ENCODE measurements around the gene ZRANB1. TPM values are rescaled to one million over a fixed set of nuclear protein-coding genes. Genes with fewer than 3 reads are reported as not detected.

ZRANB1 gene
- total and polyA plus RNA-seq, 2 of the 13 experiments (the other 11 are each of a cell fraction or from before 2014, with no cell fraction given), result 10.3 to 19.6 TPM

DNA sequence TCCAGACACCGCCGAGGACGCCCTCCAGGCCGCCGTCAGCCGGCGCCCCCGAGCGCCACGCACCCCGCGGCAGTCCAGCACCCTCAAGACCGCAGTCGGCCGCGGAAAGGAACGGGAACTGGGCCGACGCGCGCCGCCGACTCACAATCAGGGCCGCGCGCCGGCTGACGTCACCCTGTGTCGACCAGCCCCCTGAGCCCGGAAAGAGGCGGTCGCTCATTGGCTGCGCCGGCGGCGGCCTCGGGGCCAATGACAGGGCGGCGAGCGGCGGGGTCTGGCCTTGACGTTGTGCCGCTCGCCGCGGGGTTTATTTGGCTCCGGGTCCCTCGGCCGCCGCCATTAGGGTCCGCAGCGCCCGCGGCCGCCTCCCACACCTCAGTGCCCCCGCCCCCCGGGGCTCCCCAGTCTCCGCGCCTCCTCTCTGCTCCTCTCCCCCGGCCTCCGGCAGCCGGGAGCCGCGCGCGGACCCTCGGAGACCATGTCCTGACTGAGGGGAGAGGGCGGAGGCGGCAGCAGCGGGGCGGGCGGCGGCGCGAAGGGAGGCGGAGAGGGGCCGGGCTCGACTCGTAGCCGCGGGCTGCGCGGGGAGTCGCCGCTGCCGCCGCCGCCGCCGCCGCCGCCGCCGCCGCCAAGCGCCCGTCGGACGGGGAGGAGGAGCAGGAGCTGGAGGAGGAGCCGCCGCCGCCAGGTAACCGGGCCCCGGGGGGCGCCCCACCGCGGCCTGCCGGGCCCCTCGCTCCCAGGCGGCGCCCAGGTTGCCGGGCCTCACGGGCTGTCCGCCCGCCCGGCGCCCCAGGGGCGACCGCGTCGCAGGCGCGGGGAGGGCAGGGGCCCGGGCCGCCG, 25.1 kb upstream of the ZRANB1 start (continued):
- TF ChIP-seq EED (CRISPR knock-in tag; IDR thresholded peaks at IDR 0.05) (0 out of 2 replicates have a peak, but pooled peaks have one; percentile 63), ASH2L (IDR thresholded peaks at IDR 0.05; ENCODE audit: insufficient read length, low read depth, low read length) (peak; percentile 81), ZNF292 (CRISPR knock-in tag; IDR thresholded peaks at IDR 0.05; ENCODE audit: borderline replicate concordance, low read depth) (no peak), CBFB (CRISPR knock-in tag; IDR thresholded peaks at IDR 0.05) (0 out of 2 replicates have a peak, but pooled peaks have one; percentile 47), ZEB1 (IDR thresholded peaks at IDR 0.05; ENCODE audit: insufficient replicate concordance, low read depth) (no peak), ZNF101 (CRISPR knock-in tag; IDR thresholded peaks at IDR 0.05; ENCODE audit: borderline replicate concordance, low read depth) (no peak), ISX (CRISPR knock-in tag; conservative IDR thresholded peaks at IDR 0.05) (0 out of 2 replicates have a peak, but pooled peaks have one; percentile 79), NFIB (CRISPR knock-in tag; IDR thresholded peaks at IDR 0.05; ENCODE audit: borderline replicate concordance) (no peak), ZFP90 (CRISPR knock-in tag; IDR thresholded peaks at IDR 0.05; ENCODE audit: borderline replicate concordance) (no peak), ZNF331 (CRISPR knock-in tag; IDR thresholded peaks at IDR 0.05) (peak; percentile 39; the same call in 1 of the 2 replicates), TP53 (CRISPR knock-in tag; conservative IDR thresholded peaks at IDR 0.05) (peak; percentile 39; the same call in 1 of the 2 replicates), CREM (IDR thresholded peaks at IDR 0.05) (peak; percentile 81), CREM (CRISPR knock-in tag; IDR thresholded peaks at IDR 0.05) (no peak)
- TF ChIP-seq, protein P1, sequence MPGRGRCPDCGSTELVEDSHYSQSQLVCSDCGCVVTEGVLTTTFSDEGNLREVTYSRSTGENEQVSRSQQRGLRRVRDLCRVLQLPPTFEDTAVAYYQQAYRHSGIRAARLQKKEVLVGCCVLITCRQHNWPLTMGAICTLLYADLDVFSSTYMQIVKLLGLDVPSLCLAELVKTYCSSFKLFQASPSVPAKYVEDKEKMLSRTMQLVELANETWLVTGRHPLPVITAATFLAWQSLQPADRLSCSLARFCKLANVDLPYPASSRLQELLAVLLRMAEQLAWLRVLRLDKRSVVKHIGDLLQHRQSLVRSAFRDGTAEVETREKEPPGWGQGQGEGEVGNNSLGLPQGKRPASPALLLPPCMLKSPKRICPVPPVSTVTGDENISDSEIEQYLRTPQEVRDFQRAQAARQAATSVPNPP (CRISPR knock-in tag; IDR thresholded peaks at IDR 0.05), result no peak
- TF ChIP-seq, protein P2, sequence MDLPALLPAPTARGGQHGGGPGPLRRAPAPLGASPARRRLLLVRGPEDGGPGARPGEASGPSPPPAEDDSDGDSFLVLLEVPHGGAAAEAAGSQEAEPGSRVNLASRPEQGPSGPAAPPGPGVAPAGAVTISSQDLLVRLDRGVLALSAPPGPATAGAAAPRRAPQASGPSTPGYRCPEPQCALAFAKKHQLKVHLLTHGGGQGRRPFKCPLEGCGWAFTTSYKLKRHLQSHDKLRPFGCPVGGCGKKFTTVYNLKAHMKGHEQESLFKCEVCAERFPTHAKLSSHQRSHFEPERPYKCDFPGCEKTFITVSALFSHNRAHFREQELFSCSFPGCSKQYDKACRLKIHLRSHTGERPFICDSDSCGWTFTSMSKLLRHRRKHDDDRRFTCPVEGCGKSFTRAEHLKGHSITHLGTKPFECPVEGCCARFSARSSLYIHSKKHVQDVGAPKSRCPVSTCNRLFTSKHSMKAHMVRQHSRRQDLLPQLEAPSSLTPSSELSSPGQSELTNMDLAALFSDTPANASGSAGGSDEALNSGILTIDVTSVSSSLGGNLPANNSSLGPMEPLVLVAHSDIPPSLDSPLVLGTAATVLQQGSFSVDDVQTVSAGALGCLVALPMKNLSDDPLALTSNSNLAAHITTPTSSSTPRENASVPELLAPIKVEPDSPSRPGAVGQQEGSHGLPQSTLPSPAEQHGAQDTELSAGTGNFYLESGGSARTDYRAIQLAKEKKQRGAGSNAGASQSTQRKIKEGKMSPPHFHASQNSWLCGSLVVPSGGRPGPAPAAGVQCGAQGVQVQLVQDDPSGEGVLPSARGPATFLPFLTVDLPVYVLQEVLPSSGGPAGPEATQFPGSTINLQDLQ (CRISPR knock-in tag; IDR thresholded peaks at IDR 0.05), result peak; percentile 43; the same call in 1 of the 2 replicates
- TF ChIP-seq, protein P3, sequence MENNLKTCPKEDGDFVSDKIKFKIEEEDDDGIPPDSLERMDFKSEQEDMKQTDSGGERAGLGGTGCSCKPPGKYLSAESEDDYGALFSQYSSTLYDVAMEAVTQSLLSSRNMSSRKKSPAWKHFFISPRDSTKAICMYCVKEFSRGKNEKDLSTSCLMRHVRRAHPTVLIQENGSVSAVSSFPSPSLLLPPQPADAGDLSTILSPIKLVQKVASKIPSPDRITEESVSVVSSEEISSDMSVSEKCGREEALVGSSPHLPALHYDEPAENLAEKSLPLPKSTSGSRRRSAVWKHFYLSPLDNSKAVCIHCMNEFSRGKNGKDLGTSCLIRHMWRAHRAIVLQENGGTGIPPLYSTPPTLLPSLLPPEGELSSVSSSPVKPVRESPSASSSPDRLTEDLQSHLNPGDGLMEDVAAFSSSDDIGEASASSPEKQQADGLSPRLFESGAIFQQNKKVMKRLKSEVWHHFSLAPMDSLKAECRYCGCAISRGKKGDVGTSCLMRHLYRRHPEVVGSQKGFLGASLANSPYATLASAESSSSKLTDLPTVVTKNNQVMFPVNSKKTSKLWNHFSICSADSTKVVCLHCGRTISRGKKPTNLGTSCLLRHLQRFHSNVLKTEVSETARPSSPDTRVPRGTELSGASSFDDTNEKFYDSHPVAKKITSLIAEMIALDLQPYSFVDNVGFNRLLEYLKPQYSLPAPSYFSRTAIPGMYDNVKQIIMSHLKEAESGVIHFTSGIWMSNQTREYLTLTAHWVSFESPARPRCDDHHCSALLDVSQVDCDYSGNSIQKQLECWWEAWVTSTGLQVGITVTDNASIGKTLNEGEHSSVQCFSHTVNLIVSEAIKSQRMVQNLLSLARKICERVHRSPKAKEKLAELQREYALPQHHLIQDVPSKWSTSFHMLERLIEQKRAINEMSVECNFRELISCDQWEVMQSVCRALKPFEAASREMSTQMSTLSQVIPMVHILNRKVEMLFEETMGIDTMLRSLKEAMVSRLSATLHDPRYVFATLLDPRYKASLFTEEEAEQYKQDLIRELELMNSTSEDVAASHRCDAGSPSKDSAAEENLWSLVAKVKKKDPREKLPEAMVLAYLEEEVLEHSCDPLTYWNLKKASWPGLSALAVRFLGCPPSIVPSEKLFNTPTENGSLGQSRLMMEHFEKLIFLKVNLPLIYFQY (CRISPR knock-in tag; IDR thresholded peaks at IDR 0.05; ENCODE audit: borderline replicate concordance), result peak; percentile 72; the same call in 1 of the 2 replicates
- TF ChIP-seq, protein P4, sequence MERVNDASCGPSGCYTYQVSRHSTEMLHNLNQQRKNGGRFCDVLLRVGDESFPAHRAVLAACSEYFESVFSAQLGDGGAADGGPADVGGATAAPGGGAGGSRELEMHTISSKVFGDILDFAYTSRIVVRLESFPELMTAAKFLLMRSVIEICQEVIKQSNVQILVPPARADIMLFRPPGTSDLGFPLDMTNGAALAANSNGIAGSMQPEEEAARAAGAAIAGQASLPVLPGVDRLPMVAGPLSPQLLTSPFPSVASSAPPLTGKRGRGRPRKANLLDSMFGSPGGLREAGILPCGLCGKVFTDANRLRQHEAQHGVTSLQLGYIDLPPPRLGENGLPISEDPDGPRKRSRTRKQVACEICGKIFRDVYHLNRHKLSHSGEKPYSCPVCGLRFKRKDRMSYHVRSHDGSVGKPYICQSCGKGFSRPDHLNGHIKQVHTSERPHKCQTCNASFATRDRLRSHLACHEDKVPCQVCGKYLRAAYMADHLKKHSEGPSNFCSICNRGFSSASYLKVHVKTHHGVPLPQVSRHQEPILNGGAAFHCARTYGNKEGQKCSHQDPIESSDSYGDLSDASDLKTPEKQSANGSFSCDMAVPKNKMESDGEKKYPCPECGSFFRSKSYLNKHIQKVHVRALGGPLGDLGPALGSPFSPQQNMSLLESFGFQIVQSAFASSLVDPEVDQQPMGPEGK (CRISPR knock-in tag; IDR thresholded peaks at IDR 0.05), result peak; percentile 28; the same call in 1 of the 2 replicates

Measured in HepG2 (cell line).